ENCODE results near the gene ADH1B.
"Not testable (repeated sequence)": the region's sequence is repeated elsewhere in the genome, so short reads cannot be mapped to it uniquely, and the experiment has no call there.

ADH1B gene

GRCh38 chr4:99323756-99324155 is 2.6 kb upstream of the ADH1B start:
- DNase-seq, result no peak

GRCh38 chr4:99317811-99318210 is 3.4 kb downstream of the ADH1B start:
- not testable (repeated sequence) for DNase-seq

- DNase-seq, result no peak
Measured at GRCh38 chr4:99317354-99317753, 3.8 kb downstream of the ADH1B start.

GRCh38 chr4:99315839-99316238 is 5.4 kb downstream of the ADH1B start:
- no peak for DNase-seq

GRCh38 chr4:99314211-99314610 is 7.0 kb downstream of the ADH1B start:
- DNase-seq, result no peak

GRCh38 chr4:99310389-99310788 is 10.8 kb downstream of the ADH1B start:
- DNase-seq, result no peak

- no peak for DNase-seq
Measured at GRCh38 chr4:99305638-99306400, 15.4 kb downstream of the ADH1B start.

GRCh38 chr4:99301376-99302164 is 19.6 kb downstream of the ADH1B start:
- no peak for DNase-seq

GRCh38 chr4:99300934-99301333 is 20.3 kb downstream of the ADH1B start:
- DNase-seq, result no peak

- no peak for DNase-seq
Measured at GRCh38 chr4:99293357-99293756, 27.8 kb downstream of the ADH1B start.

GRCh38 chr4:99290848-99291786 is 30.1 kb downstream of the ADH1B start, which contains the start of gene ADH1A:
ADH1A (minus strand) TSS chr4:99290985; CDS start chr4:99290914, 71 bp downstream.
- no peak for DNase-seq

GRCh38 chr4:99285387-99285786 is 35.8 kb downstream of the ADH1B start:
- no peak for DNase-seq

- DNase-seq, result no peak
Measured at GRCh38 chr4:99282731-99283130, 38.5 kb downstream of the ADH1B start.

- DNase-seq, result no peak
Measured at GRCh38 chr4:99281261-99281660, 39.9 kb downstream of the ADH1B start.

GRCh38 chr4:99276417-99276816 is 44.8 kb downstream of the ADH1B start:
- no peak for DNase-seq

- DNase-seq, result no peak
Measured at GRCh38 chr4:99275885-99276284, 45.3 kb downstream of the ADH1B start.

GRCh38 chr4:99275050-99275449 is 46.2 kb downstream of the ADH1B start:
- DNase-seq, result no peak

GRCh38 chr4:99273704-99274103 is 47.5 kb downstream of the ADH1B start:
- no peak for DNase-seq

GRCh38 chr4:99264927-99265326 is 56.3 kb downstream of the ADH1B start:
- DNase-seq, result no peak

Data from activated CD4-positive, alpha-beta T cell treated with anti-CD3 and anti-CD28 coated beads for 4 hours (primary cell).